SHP77 treated with DMSO at 0.1 percent for 48 hours (cell line): Measurements from ENCODE around the gene IRX2.

Source experiments
- DNase-seq: peaks from one replicate; lab custom pipeline; 2025; lab: John Stamatoyannopoulos, UW

IRX2 gene

GRCh38 chr5:2718115-2718514 lies 33.4 kb downstream of the IRX2 start:
- DNase-seq, result no peak

GRCh38 chr5:2715856-2716255 lies 35.6 kb downstream of the IRX2 start:
- DNase-seq, result no peak

DNA sequence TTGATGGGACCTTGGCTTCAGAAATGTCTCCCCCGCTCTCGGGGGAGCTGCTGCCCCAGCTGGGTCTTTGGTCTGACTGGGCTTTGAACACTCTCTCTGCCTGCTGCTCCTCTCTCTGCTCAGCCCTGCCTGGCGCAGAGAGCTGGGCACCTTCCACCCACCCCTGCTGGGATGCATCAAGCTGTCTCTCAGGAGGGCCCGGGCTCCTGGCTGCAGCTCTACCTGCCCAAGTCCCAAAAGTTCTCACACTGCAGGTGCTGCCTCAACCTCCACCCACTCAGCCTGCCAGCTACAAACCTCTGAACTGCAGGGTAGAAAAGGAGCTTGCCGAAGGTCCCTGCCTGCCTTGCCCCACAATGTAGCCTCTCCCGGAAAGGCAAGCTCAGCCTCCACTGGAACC lies 36.7 kb downstream of the IRX2 start:
- DNase-seq, result no peak

- DNase-seq, result no peak
These were observed 37.5 kb downstream of the IRX2 start for GRCh38 chr5:2714026-2714425.

DNA sequence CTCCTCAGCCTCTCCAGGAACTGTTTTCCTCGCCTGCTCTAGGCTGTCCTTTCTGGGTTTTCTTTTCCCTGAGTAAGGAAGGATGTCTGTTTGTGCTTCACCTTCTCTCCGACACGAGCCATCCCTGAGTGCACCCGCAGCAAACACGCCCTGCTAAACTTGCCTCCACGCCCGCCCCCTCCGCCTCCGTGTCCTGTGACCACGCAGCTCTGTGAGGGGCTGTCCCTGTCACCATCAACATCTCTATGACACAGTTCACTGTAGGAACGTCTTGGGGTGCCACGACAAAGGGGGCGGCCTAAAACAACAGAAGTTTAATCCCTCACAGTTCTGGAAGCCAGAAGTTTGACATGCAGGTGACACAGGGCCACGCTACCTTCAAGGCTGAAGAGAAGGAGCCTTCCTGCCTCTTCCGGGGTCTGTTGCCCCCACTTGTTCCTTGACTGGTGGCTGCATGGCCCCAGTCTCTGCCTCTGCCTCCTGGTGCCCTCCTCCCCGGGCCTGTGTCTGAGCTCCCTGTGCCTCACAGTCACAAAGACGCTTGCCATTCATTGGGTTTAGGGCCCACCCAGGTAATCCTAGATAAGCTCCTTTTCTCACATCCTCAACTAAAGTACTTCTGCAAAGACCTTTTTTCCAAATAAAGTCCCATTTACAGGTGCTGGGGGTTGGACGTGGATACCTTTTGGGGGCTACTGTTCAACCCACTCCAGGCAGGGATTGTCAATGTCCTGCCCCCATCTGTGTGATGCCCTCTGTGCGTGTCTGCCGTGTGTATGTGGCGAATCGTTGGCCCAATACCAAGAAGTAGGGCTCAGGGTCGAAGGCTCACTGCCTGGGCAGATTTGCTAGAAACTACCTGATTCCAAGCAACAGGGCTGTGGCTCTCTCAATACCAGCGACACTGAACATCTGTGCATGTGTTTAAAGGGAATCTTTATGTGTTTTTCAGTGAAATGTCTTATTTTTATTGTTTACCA lies 39.7 kb downstream of the IRX2 start:
- DNase-seq, result no peak

GRCh38 chr5:2710910-2711309 lies 40.6 kb downstream of the IRX2 start:
- DNase-seq, result no peak

DNA sequence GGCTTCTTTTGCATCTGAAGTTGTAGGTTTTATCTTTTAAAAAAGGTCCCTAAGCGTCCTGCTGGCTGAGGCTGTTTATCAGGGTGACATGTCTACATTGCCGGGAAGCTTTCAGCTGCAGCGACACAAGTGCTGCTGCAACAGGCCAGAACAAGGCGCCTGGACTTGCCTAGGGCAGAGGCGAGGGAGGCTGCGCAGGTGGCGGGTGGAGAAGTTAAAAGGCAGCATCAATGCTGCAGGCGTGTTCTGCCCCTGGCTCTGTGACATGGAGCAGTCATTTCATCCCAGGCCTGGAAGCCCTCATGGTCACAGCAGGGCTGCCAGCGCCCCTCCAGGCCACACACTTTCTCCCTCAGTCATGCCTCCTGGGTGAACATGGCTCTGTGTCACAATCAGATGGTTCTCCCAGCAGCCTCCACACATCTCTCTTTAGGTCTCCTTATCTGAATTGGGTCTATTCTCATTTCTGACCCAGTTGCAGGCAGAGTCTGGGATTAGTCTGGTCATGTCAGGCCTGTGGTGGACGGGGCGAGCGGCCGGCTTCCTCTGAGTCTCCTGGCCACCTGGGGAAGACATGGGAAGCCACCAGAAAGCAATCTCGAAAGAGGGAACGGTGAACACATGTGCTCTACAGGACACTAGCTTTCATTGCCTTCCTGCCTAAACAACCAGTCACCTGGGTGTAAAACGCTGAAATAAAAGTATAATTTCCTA lies 41.3 kb downstream of the IRX2 start:
- DNase-seq, result no peak

GRCh38 chr5:2708751-2709150 lies 42.7 kb downstream of the IRX2 start:
- DNase-seq, result no peak

- no peak for DNase-seq
These were observed 43.3 kb downstream of the IRX2 start for GRCh38 chr5:2708132-2708531.

DNA sequence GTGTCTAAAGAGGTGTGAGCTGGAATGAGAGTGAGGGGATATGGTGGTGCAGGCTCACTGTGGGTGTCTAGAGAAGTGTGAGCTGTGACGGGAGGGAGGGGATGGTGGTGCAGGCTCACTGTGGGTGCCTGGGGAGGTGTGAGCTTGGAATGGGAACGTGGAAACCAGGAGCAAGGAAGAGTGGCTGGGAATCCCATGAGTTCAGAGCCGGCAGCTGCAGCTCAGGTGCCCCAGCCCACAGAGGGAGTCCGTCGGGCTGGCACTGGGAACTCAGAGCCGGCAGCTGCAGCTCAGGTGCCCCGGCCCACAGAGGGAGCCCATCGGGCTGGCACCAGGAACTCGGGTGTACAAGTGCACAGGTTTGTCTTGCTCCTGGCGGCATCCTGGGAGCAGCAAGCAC lies 45.6 kb downstream of the IRX2 start:
- no peak for DNase-seq

- DNase-seq, result no peak
These were observed 46.5 kb downstream of the IRX2 start for GRCh38 chr5:2704806-2705645.

DNA sequence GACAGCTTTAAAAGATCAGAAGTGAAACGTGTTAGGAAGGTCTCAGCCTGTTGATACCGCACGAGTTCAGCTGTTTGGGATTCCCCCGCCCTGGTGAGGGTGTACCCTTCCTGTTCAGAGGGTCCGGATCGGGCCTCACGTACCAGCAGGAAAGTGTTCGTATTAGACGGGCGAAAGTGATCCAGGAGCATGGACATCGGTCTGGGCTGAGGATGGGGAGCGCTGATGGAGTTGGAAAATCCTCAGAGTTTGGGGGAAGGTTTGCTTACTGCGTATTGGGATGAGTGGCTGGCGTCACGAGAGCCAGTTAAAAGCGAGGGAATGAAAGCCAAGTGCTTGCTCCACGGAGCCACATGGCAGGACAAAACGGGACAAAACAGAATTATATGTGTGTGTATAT lies 47.4 kb downstream of the IRX2 start:
- DNase-seq, result no peak

DNA sequence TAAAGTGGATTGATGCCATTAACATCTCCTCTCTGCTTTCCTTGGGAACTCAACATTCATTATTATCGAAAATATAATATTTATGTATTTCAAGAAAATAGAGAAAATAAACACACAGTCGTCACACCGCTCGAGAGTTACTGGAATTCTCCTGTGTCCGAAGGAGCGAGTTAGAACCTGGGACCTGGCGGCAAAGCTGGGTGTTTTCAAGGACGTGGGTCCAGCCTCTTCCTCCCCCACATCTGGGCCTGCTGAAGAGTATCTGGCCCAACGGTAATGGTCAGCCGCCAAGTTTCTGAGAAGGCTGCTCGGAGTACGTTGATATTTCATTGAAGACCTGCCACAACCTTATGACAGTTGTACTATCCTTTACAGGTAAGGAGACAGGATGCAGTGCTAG lies 47.9 kb downstream of the IRX2 start:
- no peak for DNase-seq

DNA sequence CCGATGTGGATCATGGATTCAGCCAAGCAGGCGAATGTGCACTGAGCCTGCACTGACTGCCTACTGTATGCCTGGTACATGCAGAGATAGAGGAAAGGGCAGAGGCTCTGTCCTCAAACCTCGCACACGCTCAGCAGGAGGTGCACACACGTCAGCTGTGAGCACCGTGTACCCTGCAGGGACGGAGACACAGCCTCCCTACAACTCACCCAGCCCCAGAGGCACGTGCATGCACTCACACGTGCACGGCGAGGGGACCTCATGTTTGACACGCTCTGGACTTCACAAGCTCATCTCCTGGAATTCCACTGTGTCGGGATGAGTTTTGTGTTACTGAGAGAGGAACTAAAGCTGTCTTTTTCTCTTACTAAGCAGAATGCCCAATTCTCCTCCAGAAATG lies 48.4 kb downstream of the IRX2 start:
- no peak for DNase-seq

DNA sequence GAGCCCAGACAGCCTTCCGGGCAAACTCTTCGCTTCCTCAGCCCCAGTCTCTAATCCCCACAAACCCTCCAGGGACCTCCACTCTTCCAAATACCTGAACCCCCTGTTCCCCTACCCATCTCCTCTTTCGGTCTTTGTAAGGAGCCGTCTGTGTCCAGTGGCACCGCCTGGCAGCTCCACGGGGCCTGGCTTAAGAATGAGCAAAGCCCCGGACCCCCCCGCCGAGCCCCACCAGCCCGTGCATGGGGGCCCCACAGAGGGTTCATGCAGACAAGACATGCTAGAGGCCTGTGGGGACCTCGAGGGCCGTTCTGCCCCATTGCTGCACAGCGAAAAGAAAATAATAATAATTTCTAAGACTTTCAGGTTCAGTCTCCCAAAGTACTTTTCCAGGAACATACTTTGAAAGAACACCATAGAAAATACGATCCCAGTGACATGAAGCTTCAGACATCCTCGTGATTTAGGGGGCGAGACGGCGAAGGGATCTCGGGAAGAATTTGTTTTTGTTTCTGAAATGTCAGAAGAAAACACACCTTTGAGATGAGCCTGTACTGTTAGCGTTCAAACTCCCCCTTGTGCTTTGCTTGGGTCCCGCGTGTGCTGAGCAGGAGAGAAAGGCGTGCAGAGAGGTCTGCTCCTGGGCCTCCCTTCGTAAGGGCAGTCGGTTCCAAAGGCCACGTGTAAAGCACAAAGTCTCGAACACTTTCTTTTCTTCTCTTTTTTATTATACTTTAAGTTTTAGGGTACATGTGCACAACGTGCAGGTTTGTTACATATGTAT lies 49.2 kb downstream of the IRX2 start:
- no peak for DNase-seq

DNA sequence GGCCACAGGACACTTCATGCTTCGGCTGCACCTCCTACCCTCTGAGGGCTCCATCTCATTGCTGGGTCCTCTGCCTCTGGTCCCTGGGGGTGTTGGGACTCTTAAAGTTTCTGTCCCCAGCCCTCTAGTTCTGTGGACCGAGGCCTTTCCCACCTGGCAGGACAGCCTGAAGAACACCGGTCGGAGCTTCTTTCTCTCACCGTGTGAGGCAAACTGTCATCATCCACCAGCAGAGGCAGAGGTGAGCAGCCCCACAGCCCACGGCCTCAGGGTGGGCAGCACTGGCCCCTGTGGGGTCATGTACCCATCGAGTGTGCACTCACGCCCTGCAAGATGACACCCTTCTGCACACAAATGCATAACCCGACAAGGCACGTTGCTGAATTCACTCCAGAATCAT lies 49.9 kb downstream of the IRX2 start:
- DNase-seq, result no peak

DNA sequence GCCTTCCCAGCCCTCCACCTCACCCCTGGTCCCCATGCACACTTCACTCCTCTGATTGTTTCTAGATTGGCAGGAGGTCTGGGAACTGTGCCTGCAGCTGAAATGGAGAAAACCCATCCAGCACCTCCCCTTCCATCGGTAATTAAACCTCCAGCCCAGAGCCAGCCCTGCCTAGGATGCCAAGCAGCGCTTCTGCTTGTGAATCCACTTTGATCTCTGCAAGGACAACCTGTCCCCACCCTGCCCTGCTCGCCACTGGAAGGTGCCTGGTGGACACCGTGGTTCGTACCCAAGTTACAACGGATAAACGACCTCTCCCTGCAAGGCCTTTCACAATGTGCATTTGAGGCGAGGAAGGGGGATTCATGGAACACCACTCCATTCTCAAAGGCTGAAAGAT lies 50.6 kb downstream of the IRX2 start:
- no peak for DNase-seq

DNA sequence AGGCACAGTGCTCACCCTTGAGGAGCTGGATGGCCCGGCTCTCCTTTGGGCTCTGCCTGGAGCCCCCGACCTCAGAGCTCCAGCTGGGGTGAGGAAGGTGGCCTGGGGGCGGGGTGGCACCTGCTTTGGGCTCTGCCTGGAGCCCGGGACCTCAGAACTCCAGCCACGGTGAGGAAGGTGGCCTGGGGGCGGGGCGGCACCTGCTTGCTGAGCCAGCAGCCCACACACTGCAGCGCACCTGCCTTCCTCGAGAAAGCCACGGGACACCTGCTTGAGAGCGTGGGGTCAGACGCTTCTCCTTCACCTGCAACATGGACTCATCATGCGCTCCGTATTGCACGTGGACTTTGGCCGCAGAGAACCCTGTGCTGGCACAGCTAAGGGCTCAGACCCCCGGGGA lies 51.8 kb downstream of the IRX2 start:
- no peak for DNase-seq

DNA sequence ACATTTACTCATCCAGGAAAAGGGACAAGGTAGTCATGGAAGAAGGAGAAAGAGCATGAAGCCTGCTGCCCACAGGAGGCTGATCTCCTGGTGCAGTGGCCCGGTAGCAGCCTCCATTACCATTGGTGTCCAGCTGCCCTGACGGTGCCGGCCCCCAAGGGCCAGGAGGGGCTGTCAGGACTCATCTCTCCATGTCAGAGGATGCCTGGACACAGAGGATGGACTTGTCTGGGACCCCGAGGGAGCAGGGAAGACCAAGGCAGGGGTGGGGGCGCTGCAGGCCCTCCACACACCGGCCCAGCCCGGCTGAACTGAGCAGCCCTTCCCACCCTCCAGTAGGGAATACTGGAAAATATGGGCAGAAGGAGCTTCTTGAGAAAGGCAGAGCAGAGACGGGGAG lies 52.2 kb downstream of the IRX2 start:
- DNase-seq, result no peak

- DNase-seq, result no peak
These were observed 52.9 kb downstream of the IRX2 start for GRCh38 chr5:2698581-2698980.

- no peak for DNase-seq
These were observed 53.9 kb downstream of the IRX2 start for GRCh38 chr5:2697446-2698200.
